GM12873 (cell line): ENCODE data around the gene CACFD1.

Experiments used
- TF ChIP-seq, protein P1 (sequence below): IDR thresholded peaks from 2 replicates; pipeline ENCODE4 v1.5.1; 2012; ENCODE audit warnings: low read depth, mild to moderate bottlenecking, moderate library complexity, low read length, control low read depth; ENCODE audit not compliant: insufficient read depth; ENCODE audit errors: missing control alignments

Gene CACFD1

DNA sequence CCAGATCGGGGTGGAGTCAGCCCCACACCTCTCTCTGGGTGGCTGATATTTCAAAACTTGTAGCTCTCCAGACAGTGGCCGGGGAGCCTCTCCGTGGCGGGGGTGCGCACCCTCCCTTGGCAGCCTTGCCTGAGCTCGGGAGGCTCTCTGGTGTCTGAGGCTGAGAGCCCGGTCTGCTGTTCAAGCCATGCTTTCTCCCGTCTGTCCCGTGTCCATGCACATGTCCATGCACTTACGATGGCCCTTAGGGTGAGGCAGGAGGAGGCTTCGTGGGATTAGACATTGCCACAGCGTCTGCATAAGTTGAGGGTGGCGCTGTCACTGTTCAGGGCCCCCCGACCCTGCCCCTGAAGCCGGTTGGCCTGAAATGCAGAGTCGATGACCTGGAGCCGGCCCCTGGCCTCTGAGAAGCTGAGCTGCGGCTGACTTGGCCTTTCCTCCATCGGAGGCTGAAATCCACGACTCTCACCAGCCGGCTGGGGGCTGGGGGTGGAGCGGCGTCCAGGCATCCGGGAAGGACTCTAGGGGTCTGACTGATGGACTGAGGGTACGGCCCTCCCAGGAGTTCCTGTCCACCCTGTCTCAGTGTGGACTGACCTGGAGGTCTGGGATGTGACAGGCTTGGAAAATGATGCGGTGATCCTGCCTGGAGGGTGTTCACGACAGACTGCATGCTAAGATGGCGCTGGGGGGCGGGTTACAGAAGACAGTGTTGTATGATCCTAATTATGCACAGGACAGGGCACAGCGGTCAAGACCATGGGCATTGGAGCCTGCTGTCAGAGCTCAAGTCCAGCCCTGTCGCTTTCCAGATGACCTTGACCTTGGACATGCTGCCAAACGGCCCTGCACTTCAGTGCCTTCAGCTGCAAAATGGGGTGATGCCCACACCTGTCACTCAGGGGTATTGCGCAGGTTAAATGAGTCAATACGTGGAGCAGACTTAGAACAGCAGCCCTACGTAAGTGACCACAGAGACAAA lies 37.4 kb downstream of the CACFD1 start:
- TF ChIP-seq, protein P1, sequence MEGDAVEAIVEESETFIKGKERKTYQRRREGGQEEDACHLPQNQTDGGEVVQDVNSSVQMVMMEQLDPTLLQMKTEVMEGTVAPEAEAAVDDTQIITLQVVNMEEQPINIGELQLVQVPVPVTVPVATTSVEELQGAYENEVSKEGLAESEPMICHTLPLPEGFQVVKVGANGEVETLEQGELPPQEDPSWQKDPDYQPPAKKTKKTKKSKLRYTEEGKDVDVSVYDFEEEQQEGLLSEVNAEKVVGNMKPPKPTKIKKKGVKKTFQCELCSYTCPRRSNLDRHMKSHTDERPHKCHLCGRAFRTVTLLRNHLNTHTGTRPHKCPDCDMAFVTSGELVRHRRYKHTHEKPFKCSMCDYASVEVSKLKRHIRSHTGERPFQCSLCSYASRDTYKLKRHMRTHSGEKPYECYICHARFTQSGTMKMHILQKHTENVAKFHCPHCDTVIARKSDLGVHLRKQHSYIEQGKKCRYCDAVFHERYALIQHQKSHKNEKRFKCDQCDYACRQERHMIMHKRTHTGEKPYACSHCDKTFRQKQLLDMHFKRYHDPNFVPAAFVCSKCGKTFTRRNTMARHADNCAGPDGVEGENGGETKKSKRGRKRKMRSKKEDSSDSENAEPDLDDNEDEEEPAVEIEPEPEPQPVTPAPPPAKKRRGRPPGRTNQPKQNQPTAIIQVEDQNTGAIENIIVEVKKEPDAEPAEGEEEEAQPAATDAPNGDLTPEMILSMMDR: no peak

DNA sequence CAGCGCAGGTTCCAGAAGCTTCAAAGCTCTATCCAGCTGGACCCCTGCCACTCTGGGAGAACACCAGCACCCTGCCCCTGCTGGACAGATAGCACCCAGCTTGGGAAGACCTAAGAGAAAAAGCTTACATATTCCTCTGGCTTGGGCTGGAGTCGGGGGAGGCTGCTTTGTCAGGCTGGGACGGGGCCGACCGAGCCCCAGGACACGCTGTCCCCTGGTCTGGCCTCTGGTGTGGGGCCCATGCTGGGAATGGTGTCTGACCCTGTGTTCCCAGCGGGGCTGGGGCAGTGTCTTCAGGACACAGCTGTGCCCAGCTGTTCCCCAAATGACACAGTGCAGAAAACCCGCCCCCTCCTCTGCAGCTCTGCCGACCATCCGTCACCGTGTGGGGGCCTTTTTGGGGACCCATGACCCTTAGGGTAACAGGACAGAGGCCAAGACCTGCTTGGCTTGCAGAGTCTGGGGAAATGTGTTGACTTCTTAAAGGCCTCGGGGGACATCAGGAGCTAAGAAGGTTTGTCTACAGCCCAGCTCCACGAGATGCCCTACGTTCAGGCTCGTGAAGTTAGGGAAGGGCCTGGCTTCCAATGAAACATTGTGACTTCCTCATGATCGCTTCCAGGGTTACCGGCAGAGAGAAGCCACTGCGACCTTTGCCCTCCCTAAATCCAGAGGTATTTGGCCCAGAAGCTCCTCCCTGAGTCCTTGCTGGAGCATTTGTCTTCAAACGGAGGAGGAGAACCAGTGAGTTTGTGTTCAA lies 39.5 kb downstream of the CACFD1 start:
- TF ChIP-seq, protein P1: no peak

DNA sequence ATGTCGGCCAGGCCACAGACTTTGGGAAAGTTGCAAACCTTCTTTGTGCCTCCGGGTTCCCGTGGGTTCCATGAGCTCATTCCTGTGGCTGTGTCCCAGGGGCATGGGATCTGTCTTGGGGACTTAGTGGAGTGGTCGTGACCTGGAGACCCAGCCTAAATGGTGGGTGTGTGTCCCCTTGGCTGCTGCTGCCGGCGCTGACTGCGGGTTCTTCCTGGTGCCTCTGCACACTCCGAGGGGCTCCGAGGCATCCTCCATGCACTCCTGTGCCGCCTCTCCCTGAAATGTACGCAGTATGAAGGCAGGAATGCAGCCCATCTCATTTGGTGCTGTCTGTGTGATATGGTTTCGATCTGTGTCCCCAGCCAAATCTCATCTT lies 40.1 kb downstream of the CACFD1 start:
- TF ChIP-seq, protein P1: no peak

DNA sequence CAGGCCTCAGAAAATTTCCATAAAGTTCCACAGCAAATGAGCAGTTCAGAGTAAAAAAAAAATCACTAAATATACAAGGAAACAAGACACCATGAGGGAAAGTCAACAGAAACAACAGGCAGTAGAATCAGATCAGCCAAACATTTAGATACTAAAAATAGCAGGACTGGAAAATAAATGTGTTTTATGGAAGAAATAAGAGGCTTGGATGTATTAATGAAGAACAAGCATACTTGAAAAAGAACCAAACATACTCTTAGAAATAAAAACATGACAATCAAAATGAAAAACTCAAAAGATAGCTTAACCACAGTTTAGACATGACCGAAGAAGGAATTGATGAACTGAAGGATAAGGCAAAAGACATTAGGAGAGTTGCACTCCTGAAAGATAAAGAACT lies 42.3 kb downstream of the CACFD1 start:
- TF ChIP-seq, protein P1: no peak

DNA sequence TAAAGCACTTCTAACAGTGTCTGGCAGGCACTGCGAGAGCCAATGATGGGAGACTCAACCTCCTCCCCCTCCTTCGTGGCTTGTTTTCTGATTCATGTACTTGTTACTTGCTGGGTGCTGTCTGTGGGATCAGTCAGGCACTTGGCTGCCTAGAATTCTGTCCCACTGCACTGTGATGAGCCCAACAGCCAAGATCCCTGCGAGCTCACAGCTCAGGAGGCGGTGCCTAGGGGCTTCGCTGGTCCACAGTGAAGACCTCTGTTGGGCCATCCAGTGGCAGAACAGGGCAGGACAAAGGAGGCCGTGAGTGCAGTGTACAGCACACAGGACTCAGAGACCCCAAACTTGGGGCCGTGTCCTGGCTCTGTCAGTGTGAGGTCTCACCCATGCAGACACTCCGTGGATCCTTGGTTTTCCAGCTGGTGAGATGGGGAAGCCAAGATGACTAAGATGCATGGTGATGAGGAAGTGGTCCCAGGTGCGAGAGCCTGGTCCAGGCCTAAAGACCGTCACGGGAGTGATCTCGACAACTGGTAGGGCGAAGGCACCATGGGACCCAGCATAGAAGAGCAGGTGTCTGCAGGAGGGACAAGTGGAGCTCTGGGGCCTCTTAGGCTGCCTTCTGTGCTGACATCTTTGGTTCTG lies 45.5 kb downstream of the CACFD1 start:
- TF ChIP-seq, protein P1: no peak

DNA sequence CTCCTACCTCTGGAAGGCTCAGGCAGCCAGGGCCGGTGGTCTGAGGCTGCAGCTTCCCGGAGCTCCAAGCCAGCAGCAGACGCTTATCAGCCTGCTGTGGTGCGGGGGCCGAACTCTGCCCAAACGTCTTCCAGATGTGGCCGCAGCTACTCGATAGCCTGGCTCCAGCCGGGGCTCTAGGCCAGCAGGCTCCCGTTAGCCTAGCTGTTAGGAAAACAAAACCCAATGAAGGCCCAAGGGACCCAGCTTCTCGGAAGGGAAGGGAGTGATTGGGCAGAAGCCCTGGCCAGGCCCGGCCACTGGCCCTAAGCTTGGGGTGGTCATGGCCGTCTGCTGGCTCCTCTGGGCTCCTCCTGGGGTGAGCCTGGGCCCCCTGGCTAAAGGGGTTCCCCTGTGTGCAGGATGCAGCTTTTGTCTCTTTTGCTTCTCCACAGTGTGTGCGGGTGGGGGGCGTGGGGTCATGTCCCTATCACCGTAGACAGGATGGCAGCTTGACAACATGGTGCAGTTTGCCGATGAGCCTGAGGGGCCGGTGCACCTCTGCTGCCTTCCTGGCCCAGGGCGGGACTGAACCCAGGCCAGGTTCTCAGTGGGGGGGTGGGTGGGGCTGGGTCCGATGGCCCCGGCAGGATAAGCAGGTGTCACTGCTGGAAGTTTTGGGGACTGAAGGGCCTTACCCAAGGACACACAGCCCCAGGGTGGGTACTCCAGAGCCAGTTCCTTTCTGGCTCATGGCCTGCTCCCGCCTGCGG lies 46.3 kb downstream of the CACFD1 start:
- TF ChIP-seq, protein P1: no peak
